NCI-H146 (cell line): ENCODE measurements around the gene LYPD1.
"Not testable (repeated sequence)": the region's sequence is repeated elsewhere in the genome, so short reads cannot be mapped to it uniquely, and the experiment has no call there.

ENCODE experiments used
- DNase-seq: peaks from one replicate; lab custom pipeline; 2025; lab: John Stamatoyannopoulos, UW

The LYPD1 gene

GRCh38 chr2:132669908-132670495 lies at the start of gene LYPD1:
Gene LYPD1, minus strand, starts transcription at chr2:132670205. Its CDS starts 273 bp downstream, at chr2:132669932.
- DNase-seq = no peak

- DNase-seq = no peak
Observed at GRCh38 chr2:132719480-132719879, 49.5 kb upstream of the LYPD1 start.

GRCh38 chr2:132716954-132717353 lies 46.9 kb upstream of the LYPD1 start:
- no peak for DNase-seq

GRCh38 chr2:132715386-132716351 lies 45.7 kb upstream of the LYPD1 start:
- no peak for DNase-seq

GRCh38 chr2:132703396-132703795 lies 33.4 kb upstream of the LYPD1 start:
- no peak for DNase-seq

GRCh38 chr2:132701810-132702209 lies 31.8 kb upstream of the LYPD1 start:
- no peak for DNase-seq

- DNase-seq = not testable (repeated sequence)
Observed at GRCh38 chr2:132699802-132700201, 29.8 kb upstream of the LYPD1 start.

- not testable (repeated sequence) for DNase-seq
Observed at GRCh38 chr2:132698347-132698746, 28.3 kb upstream of the LYPD1 start.

- DNase-seq = no peak
Observed at GRCh38 chr2:132697556-132698205, 27.7 kb upstream of the LYPD1 start.

GRCh38 chr2:132692816-132693215 lies 22.8 kb upstream of the LYPD1 start:
- no peak for DNase-seq

GRCh38 chr2:132691556-132691955 lies 21.6 kb upstream of the LYPD1 start:
- DNase-seq = no peak

GRCh38 chr2:132690664-132691303 lies 20.8 kb upstream of the LYPD1 start:
- no peak for DNase-seq

- no peak for DNase-seq
Observed at GRCh38 chr2:132681766-132682165, 11.8 kb upstream of the LYPD1 start.

GRCh38 chr2:132680544-132680943 lies 10.5 kb upstream of the LYPD1 start:
- DNase-seq = no peak

- DNase-seq = no peak
Observed at GRCh38 chr2:132678483-132678882, 8.5 kb upstream of the LYPD1 start.

- no peak for DNase-seq
Observed at GRCh38 chr2:132677661-132678060, 7.7 kb upstream of the LYPD1 start.

- no peak for DNase-seq
Observed at GRCh38 chr2:132676999-132677398, 7.0 kb upstream of the LYPD1 start.

- DNase-seq = no peak
Observed at GRCh38 chr2:132671151-132671835, 1.3 kb upstream of the LYPD1 start.

- DNase-seq = no peak
Observed at GRCh38 chr2:132670496-132671150, 618 bp upstream of the LYPD1 start.

- no peak for DNase-seq
Observed at GRCh38 chr2:132668987-132669907, 758 bp downstream of the LYPD1 start.
